GM19328 (cell line): ENCODE data around the gene SNRPA.

Experiments
- ATAC-seq: cut with Tn5 transposase; IDR thresholded peaks from one replicate; pipeline ENCODE4 v1.9.1; 2021; ENCODE audit warnings: mild to moderate bottlenecking, moderate library complexity; ENCODE audit not compliant: unreplicated experiment

SNRPA gene

DNA sequence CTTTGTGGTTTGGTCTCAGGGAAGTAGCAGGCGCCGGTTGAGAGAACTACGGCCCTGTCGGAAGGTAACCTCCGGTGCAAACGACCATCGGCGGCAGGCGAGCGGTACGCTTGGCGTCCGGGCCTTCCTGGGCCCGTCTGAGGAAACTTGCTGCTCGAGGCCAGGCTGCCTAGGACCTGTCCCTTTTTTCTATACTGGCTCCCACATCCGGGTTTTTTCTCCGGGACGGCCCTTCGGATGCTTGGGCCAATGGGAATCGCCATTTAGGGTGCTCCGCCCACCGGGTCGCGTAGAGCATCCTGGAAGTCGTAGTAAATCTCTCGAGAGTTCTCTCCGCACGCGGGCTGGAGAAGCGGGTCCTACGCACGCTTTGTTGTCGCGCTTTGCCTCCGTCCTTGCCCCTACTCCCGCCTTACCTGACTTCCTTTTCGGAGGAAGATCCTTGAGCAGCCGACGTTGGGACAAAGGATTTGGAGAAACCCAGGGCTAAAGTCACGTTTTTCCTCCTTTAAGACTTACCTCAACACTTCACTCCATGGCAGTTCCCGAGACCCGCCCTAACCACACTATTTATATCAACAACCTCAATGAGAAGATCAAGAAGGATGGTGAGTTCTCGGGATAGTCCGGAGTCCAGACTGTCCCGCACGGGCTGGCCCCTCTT lies at the start of gene SNRPA:
Gene SNRPA (plus strand): TSS at position 330 of the 664 bp plus-strand sequence. CDS start 206 bp downstream, at position 536.
- ATAC-seq: peak; percentile 48

DNA sequence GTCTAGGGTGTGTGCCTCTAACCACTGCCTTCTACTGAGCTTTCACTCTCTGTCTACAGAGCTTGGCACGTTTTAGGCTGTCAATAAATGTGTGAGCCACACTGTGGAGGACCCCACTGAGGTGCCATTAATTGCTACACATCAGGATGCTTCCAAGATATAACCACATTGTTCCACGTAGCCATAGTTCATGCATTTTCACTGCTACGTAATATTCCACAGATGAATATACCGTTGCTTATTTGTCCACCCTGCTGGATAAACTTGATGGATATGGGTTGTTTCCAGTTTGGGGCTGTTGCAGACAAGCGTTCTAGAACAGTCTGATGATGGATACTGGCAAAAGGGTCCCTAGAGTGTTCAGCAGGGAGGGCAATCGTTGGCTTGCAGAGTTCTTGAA lies 49.2 kb upstream of the SNRPA start:
- ATAC-seq: no peak

DNA sequence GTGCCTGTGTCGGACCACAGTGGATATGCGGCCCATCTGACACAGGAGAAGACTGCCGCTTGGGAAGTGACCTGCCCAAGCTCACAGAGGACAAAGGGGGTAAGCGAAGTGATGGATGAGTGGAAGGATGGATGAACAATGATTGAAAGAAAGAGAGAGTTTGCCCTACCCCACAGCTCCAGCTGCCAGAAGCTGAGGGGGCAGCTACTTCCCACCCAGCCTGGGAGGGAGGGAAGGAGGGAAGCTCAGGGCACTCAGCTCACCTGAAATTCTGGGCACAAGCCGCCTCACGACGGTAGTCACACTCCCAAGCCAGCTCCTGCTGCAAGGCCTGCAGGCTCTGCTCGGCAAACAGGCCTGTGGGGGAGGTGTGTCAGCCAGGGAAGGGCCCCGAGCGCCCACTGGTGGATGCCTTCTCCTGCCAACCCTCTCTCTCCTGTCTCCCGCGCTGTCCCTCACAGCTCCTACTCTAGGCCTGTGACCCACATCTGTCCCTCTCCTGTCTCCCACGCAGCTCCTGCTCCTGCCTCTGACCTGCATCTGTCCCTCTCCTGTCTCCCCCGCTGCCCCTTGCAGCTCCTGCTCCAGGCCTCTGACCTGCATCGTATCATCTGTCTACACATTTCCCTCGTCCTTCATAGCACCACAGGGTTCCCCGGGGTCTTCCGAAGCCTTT lies 48.5 kb upstream of the SNRPA start:
- no peak for ATAC-seq

DNA sequence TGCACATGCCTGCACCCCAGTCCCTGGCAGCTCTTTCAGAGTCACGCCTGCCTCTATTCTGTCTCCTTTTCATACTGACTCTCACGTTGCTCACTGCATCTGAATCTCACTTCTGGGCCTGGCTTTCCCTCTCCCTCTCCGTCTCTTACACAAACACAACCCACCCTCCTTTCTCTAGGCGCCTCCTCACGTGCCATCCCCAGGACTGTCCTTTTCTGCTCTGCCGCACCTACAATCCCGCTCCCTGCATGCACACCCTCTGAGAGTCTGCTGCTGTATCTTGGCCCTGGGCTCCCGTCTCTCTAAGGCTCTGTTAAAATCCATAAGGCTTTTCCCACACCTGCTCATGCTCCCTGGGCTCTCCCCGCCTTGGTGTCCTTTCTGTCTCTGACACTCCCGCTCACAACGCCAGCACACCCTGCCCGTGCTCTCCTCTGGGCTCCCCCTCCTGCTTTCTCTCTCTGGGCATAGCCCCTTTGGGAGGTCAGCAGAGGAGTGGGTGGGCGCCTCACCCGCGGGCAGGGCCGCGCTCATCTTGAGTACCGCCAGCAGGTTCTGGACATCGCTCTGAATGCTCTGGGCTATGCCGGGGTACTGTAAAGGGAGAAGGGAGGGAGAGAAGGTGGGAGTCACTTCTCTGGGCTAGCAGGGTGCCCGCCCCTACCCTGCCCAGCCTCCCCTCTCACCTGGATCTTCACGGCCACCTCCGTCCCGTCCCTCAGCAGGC lies 47.8 kb upstream of the SNRPA start:
- ATAC-seq: no peak

DNA sequence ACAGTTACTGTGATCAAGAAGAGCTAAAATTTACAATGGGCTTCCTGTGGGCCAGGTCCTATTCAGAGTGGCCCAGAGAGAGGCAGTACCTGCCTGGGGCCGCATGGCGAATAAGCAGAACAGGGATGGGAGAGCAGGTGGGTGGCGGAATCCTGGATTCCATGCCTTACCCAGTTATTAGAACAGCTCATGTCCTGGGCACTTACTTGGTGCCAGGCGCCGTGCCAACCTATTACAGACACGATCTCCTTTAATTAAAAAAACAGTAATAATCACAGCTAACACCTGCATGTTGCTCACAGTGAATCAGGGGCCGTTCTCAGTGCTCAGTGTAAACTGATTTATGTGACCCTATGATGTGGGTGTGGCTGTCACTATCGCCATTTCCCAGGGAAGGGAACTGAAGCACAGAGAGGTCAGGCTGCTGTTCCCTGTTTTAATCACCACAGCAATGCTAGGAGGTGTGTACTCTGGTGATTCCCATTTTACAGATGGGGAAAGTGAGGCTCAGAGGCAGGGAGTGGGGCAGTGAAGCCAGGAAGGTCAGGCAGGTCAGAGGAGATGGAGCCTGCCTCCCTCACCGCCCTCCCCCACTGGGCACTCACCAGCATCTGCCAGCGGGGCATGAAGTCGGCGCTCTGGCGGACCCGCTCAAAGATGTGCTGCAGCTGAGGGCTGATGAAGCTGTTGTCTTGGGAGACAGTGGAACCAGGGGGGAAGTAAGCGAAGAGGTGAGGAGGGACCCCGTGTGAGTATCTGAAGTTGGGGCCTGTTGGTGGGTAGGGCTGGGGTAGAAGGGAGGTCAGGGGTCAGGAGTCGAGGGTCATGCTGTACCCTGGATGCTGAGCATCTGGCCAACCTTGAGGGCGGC lies 46.3 kb upstream of the SNRPA start:
- no peak for ATAC-seq

DNA sequence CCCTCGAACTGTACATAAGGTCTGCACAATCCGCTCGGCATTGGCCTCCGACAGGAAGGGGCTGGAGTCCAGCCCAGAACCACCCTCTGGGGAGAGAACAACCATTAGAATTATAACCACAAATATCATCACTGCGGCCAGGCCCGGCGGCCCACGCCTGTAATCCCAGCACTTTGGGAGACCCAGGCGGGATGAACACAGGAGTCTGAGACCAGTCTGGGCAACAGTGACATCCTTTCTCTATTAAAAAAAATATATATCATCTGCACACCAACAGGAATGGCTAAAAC lies 45.7 kb upstream of the SNRPA start:
- no peak for ATAC-seq

DNA sequence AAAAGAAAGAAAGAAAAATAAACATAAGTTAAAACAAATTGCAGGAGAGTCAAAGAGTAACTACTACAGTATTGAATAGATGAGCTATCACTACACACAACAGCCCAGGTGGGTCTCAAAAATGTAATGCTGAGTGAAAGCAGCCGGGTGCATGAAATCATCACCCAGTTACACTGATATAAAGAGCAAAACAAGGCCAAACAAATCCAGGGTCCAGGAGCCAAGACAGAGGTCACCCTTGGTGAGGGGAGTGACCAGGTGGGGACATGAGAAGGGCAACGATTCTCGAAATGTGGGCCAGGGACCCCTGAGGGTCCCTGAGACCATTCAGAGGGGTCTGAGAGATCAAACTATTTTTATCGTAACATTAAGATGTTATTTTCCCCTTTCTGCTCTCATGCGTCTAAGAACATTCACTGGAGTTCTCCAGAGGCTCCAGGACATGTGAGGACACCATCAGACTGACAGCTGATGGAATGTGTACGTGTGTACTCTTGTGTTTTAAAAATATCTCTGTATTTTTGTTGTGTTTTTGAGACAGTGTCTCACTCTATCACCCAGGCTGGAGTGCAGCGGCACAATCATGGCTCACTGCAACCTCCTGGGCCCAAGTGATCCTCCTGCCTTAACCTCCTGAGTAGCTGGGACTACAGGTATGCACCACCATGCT lies 44.9 kb upstream of the SNRPA start:
- no peak for ATAC-seq

DNA sequence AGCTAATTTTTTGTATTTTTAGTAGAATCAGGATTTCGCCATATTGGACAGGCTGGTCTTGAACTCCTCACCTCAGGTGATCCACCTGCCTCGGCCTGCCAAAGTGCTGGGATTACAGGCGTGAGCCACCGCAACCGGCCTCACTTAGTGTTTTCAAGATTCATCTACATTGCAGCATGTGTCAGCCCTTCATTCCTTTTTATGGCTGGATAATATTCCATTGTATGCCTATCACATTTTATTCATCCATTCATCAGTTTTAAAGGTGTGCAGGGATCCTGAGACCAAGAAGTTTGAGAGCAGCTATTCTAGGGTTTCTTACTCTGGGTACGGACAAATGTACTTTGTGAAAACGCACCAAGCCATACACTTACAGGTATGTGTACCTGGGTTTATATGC lies 43.4 kb upstream of the SNRPA start:
- ATAC-seq: no peak

DNA sequence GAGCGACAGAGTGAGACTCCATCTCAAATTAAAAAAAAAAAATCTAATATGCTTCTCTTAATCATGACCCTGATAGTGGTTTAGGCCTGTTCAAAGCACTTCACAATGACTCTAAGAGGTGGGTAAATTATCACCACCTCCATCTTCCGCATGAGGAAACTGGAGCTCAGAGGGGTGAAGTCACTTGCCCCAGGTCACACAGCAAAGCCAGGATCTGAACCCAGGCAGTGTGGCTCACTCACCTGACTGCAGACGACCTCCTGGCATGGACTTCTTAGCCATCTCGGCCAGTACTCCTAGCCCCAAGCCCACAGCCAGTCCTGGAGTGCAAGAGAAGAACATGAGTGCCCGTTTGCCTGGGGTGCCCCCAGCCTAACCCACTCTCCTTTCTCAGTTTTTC lies 41.2 kb upstream of the SNRPA start:
- ATAC-seq: no peak

DNA sequence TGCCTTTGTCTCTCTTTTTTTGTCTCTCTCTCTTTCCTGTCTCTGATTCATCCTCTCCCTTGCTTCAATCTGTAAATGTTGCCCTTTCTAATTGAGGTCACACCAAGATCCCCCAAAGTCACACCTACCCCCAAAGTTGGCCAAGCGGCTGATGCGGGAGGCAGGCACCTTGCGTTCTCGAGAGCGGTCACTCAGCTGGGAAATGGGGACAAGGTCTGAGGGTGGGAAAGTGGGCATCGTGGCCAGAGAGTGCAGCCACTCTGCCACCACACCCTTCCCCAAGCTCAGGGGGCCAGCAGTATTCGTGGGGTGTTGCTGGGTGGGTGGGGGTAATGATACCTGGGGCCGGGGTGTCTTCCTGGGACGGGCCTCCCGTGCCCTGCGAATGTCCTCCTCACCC lies 37.1 kb upstream of the SNRPA start:
- ATAC-seq: no peak

DNA sequence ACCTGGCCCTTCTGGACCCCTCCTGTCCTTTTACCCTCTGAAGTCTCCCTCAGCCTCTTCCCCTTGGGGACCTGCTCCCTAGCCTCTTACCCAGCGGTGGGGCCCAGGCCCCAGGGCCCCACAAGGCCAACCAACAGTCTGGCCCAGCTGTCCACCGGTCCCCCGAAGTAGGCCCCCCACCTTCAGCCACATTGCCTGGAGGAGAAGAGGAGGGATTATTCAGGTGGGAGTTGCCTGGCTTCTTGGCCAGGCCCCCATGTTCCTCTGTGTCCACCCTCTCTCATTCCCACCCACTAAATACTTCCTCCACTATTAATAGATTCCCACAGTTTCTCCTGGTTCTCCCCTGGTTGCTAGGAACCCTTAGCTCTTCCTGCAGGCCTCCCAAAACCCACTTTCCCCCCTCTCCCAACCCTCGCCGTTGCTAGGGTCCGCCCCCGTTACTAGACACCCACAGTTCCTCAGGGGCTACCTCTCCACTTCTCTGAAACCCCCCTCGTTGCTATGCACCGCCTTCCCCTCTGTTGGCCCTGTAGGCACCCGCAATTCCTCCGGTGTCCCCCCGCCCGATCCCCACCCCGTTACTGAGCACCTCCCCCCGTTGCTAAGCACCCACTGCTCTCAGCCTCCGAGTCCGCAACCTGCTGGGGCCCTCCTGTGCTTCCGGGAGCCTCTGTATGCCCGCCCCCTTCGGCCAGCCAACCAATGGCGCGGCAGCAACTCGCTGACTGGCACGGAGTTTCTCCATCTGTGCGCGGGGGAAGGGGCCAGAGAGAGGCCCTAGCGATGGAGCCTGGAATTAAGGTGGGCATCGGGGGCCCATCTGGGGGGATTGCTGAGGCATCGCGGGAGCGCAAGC lies 36.3 kb upstream of the SNRPA start:
- ATAC-seq: peak; percentile 49

DNA sequence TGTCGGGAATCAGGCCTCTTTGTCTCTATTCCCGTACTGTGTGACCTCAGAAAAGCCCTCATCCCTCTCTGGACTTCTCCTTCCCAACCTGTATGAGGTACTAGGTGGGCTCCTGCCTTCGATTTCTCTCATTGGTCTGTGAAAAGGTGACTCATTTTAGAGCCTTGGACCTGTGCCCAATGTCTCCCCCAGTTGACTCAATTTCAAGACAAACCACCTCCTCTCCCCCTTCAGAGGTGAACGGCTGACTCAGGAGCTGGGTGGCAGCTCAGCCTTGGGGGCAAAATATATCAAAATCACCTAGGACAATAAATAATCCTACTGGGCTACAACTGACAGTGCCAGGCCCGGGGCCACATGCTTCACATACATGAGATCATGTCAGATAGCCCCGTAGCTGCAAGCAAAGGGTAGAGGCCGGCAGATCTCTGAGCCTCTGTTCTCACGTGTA lies 34.9 kb upstream of the SNRPA start:
- no peak for ATAC-seq

DNA sequence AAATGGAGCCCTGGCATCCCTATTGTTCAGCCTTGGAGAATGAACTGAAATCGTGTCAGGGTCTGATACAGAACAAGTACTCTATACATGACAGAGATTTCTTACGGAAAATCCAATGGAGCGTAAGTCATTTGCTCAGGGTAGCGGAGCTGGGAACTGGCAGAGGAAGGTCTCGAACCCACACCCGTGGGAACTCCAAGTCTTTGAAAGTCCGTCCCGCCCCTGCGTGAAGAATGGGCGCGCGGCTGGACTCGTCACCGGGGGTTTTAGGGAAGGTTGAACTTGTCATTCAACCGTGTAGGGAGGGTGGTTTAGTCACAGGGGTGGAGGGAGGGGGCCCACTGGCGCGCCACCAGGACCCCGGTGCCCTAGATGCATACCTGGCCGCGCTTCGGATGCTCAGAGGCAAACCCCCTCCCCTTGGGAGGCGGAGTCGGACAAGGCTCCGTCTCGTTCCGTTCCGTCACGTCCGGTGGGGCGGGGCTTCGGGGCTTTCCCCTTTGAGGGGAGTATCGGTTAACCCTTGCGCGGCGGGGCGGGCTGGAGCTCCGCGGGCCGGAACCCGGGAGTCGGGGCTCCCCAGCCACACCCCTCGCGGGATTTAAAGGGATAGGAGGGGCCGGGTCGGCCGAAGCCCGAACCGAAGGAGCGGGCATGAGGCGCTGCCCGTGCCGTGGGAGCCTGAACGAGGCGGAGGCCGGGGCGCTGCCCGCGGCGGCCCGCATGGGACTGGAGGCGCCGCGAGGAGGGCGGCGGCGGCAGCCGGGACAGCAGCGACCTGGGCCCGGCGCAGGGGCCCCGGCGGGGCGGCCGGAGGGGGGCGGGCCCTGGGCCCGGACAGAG lies 34.3 kb upstream of the SNRPA start, which contains the start of the genes COQ8B and ITPKC:
Gene COQ8B (minus strand): TSS at position 405 of the 843 bp plus-strand sequence. CDS start 2,254 bp downstream, outside the sequence.
Gene ITPKC (plus strand): TSS at position 631 of the 843 bp plus-strand sequence. CDS start 24 bp downstream, at position 655.
- ATAC-seq: peak; percentile 68

DNA sequence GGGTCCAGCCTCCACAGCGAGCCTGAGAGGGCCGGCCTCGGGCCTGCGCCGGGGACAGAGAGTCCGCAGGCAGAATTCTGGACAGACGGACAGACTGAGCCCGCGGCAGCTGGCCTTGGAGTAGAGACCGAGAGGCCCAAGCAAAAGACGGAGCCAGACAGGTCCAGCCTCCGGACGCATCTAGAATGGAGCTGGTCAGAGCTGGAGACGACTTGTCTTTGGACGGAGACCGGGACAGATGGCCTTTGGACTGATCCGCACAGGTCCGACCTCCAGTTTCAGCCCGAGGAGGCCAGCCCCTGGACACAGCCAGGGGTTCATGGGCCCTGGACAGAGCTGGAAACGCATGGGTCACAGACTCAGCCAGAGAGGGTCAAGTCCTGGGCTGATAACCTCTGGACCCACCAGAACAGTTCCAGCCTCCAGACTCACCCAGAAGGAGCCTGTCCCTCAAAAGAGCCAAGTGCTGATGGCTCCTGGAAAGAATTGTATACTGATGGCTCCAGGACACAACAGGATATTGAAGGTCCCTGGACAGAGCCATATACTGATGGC lies 33.6 kb upstream of the SNRPA start:
- ATAC-seq: no peak

DNA sequence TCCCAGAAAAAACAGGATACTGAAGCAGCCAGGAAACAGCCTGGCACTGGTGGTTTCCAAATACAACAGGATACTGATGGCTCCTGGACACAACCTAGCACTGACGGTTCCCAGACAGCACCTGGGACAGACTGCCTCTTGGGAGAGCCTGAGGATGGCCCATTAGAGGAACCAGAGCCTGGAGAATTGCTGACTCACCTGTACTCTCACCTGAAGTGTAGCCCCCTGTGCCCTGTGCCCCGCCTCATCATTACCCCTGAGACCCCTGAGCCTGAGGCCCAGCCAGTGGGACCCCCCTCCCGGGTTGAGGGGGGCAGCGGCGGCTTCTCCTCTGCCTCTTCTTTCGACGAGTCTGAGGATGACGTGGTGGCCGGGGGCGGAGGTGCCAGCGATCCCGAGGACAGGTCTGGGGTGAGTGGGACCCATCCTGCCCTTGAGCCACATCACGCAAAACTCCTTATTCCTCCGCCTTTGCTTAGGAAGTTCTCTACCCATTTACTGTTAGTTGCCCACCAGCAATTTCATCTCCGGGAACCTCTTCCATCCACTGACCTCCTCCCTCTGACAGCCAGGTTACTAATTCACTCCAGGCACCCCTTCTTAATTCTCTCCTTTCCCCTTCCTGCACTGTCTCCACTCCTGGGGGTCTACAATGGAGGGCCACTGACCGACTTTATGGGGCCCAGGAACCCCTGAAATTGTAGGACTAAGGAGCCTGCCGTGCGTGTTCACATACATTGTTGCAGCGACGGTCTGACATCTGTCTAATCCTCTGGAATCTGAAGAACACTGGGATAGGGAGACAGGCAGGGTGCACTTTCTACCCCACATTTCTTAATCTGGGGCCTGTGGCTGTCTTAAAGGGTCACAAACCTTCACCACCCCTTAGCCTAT lies 32.9 kb upstream of the SNRPA start:
- no peak for ATAC-seq

DNA sequence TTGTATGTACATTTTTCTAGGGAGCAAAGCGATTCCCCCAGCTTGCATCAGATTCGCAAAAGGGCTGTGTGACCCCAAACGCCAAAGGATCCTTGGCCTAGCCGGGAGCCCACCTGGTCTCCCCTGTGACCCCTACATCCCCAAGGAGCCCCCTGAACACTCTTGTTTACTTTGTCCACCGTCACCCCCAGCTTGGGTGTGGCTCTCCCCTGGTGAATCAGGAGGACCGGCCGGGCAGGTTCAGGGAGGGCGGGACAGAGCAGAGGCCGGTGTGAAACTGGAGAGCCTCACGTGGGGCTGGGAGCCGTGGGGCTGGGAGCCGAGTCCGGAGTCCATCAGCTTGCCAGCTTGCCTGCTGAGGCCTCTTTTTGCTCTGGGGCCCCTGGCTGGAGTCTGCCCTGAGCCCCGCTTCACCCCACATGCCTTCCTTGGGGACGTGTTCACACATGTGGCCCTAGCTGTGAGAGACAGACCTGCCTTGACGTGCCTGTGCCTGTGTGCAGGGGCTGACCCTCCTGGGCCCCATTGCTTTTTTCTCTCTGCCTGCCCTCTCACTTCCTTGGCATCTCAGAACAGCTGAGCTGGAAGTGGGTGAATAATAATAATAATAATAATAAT lies 32.1 kb upstream of the SNRPA start:
- no peak for ATAC-seq

DNA sequence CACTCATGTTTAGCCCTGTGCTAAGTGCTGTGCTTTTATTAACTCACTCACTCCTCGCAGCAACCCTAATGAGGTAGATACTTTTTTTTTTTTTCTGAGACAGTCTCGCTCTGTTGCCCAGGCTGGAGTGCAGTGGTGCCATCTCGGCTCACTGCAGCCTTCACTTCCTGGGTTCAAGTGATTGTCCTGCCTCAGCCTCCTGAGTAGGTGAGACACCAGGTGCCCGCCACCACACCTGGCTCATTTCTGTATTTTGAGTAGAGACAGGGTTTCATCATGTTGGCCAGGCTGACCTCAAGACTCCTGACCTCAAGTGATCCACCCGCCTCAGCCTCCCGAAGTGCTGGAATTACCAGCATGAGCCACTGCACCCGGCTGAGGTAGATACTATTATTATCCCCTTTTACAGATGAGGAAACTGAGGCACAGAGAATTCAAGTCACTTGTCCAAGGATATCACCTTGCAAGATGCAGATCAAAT lies 31.5 kb upstream of the SNRPA start:
- no peak for ATAC-seq
